ENCODE results near the gene MBTPS2. TPM values are rescaled to one million over a fixed set of nuclear protein-coding genes. Genes with fewer than 3 reads are reported as not detected.

MBTPS2 gene
- total and polyA plus RNA-seq, 9 of the 15 experiments (the other 6 are each of a cell fraction or from before 2014, with no cell fraction given), result 2.3 to 18.7 (median 4.0) TPM

DNA sequence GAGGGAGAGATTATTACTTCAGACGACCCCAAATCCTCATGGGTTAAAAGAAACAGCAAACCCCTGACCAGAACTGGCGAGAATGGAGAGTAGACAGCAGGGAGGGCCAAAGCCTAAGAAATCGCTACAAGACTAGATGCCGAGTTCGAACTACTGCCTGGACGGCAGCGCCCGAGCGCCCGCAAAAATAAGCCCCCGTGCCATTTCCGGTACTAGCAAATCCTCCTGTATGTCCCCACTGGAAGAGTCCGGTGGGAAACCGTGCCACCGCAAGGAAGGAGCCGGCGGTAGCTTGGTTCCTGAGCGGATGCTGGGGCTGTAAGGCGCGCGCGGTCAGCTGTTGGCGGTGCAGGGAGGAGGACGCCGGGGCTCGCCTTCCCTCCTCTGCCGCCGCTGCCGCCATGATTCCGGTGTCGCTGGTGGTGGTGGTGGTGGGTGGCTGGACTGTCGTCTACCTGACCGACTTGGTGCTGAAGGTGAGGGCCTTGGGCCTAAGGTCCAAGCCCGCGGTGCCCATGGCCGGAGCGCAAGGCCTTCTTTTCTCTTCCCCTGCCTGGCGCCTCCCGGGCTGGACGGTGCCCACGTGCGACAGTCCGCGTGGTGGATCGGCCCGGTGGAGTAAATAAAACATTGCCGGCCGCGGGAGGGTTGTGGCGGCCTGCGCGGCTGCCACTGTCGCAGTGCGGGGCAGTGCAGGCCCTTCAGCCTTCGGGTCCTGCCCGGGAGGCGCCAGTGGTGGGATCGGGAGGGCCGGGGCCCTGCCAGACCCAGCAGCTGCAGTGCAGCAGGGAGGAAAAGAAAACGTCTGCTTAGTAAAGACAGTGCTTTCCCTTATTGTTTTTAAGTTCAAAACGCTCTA is at the start of gene MBTPS2 (continued):
- TF ChIP-seq RNF219 (CRISPR knock-in tag; IDR thresholded peaks at IDR 0.05), result no peak
- no peak for TF ChIP-seq ZNF23 (CRISPR knock-in tag; IDR thresholded peaks at IDR 0.05)
- peak; percentile 36; the same call in 1 of the 2 replicates for TF ChIP-seq FOXJ2 (tag; IDR thresholded peaks at IDR 0.05)
- no peak for TF ChIP-seq ZNF436 (CRISPR knock-in tag; IDR thresholded peaks at IDR 0.05)
- TF ChIP-seq ZNF133 (CRISPR knock-in tag; IDR thresholded peaks at IDR 0.05), result no peak
- no peak for TF ChIP-seq RBM39 (optimal IDR thresholded peaks at IDR 0.05; ENCODE audit: low read depth, low read length)
- no peak for TF ChIP-seq HLTF (IDR thresholded peaks at IDR 0.05)
- no peak for TF ChIP-seq ZC3H4 (CRISPR knock-in tag; IDR thresholded peaks at IDR 0.05; ENCODE audit: borderline replicate concordance)
- no peak for TF ChIP-seq HMGN3 (IDR thresholded peaks at IDR 0.05; ENCODE audit: borderline replicate concordance, extremely low read depth, insufficient read length, low read depth, low read length)
- TF ChIP-seq XRCC5 (IDR thresholded peaks at IDR 0.05; ENCODE audit: low read depth, low read length), result peak; percentile 96
- no peak for TF ChIP-seq SREBF2 (CRISPR knock-in tag; IDR thresholded peaks at IDR 0.05)
- TF ChIP-seq CHD4 (IDR thresholded peaks at IDR 0.05; ENCODE audit: insufficient read depth, insufficient replicate concordance, low read depth, low read length, poor library complexity, severe bottlenecking), result no peak
- no peak for TF ChIP-seq RBM15 (IDR thresholded peaks at IDR 0.05; ENCODE audit: insufficient read depth, low read length)
- TF ChIP-seq GABPB1 (CRISPR knock-in tag; IDR thresholded peaks at IDR 0.05), result peak; percentile 100
- TF ChIP-seq EP300 (IDR thresholded peaks at IDR 0.05; ENCODE audit: low read length), result 0 out of 2 replicates have a peak, but pooled peaks have one; percentile 29
- peak; percentile 33 to 43; a peak in 2 of 4 replicates for TF ChIP-seq SIX5 (IDR thresholded peaks at IDR 0.05; ENCODE audit: borderline replicate concordance in 1 of 2, insufficient read depth in 1 of 2, low read depth in 1 of 2, low read length in 2 of 2)
- peak; percentile 82 for TF ChIP-seq SP1 (CRISPR knock-in tag; IDR thresholded peaks at IDR 0.05)
- TF ChIP-seq, protein P1, sequence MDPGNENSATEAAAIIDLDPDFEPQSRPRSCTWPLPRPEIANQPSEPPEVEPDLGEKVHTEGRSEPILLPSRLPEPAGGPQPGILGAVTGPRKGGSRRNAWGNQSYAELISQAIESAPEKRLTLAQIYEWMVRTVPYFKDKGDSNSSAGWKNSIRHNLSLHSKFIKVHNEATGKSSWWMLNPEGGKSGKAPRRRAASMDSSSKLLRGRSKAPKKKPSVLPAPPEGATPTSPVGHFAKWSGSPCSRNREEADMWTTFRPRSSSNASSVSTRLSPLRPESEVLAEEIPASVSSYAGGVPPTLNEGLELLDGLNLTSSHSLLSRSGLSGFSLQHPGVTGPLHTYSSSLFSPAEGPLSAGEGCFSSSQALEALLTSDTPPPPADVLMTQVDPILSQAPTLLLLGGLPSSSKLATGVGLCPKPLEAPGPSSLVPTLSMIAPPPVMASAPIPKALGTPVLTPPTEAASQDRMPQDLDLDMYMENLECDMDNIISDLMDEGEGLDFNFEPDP (CRISPR knock-in tag; IDR thresholded peaks at IDR 0.05), result no peak
- no peak for TF ChIP-seq NR2F6 (CRISPR knock-in tag; IDR thresholded peaks at IDR 0.05)
- no peak for TF ChIP-seq SAFB (IDR thresholded peaks at IDR 0.05; ENCODE audit: borderline replicate concordance, low read depth, low read length)
- TF ChIP-seq MXI1 (IDR thresholded peaks at IDR 0.05; ENCODE audit: low read depth, low read length), result no peak
- TF ChIP-seq SMARCA5 (IDR thresholded peaks at IDR 0.05), result no peak
- no peak for TF ChIP-seq SLC30A9 (CRISPR knock-in tag; IDR thresholded peaks at IDR 0.05)
- 0 out of 2 replicates have a peak, but pooled peaks have one; percentile 19 for TF ChIP-seq LCOR (CRISPR knock-in tag; IDR thresholded peaks at IDR 0.05)
- TF ChIP-seq ZNF212 (CRISPR knock-in tag; IDR thresholded peaks at IDR 0.05), result no peak
- peak; percentile 74 for TF ChIP-seq NFRKB (IDR thresholded peaks at IDR 0.05; ENCODE audit: low read depth)

Data from K562 (cell line).